Measurements from ENCODE around the gene KCNJ1. TPM values are rescaled to one million over a fixed set of nuclear protein-coding genes. Genes with fewer than 3 reads are reported as not detected.

The KCNJ1 gene
- total RNA-seq, 2 experiments from 2014 or later: 0.22 to 0.27 TPM

GRCh38 chr11:128865490-128865889 lies 1.6 kb downstream of the KCNJ1 start:
- H3K27me3 ChIP-seq (ENCODE audit: control insufficient read depth in 1 of 2, insufficient read depth in 2 of 2, low read length in 2 of 2): no peaks in the 10 kb centered on the region
- H3K36me3 Mint-ChIP-seq (ENCODE audit: low read depth): no peaks in the 10 kb centered on the region

DNA sequence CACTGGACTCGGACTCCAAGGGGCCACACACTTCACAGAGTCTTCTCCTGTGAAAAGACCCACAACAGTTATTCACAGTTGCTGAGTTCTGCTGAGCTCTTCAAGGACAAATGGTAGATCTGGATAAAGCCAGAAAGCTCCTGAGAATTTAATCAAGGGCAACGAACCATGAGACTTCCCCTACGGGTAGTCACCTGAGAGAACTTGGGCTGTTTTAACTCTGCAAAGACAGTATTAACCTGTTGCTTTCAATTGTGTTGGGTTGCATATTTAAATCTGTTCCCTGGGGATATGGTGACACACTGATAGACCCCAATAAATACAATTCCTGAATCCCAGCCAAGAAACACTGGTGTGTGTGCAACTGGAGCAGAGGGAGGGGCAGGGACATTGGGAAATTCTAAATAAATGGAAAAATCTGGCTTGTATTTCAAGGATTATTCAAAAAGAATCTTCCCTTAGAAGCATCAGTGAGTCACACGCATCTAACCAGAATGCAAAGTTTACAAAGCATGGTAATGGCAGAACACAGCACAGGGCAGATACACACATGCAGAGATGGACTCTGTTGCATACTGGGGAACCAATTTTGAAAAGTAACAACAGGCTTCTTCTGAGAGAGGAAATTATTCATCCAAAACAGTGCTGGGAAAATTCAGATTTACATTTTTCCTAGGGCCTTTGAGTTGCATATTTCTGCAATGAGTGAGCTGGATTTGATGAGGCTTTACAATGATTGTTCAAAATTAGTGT lies 4.0 kb downstream of the KCNJ1 start:
- no peaks in the 10 kb centered on the region for H3K27me3 ChIP-seq (ENCODE audit: control insufficient read depth in 1 of 2, insufficient read depth in 2 of 2, low read length in 2 of 2)
- Mint-ChIP-seq H3K27ac (no peak overlapping the region), H3K4me3 (no peak overlapping the region), H3K27me3 (no peaks in the 10 kb centered on the region), H3K36me3 (ENCODE audit: low read depth) (no peaks in the 10 kb centered on the region), H3K9me3 (no peaks in the 10 kb centered on the region), H3K4me1 (ENCODE audit: low read depth) (peaks cover 9% of the 10 kb centered on the region)
- POLR2A ChIA-PET: no interaction called here
- H3K36me3 ChIP-seq (ENCODE audit: insufficient read depth, low read length): no peaks in the 10 kb centered on the region
- H3K27ac ChIP-seq (ENCODE audit: low read depth in 1 of 2, low read length in 2 of 2): no peak overlapping the region
- no peak overlapping the region for H3K4me3 ChIP-seq (ENCODE audit: low read length)
- no peaks in the 10 kb centered on the region for H3K9me3 ChIP-seq (ENCODE audit: control insufficient read depth in 1 of 2, insufficient read depth in 1 of 2, low read length in 2 of 2)
- DNase-seq: no peak
- CTCF ChIA-PET: no interaction called here
- peaks cover 9% of the 10 kb centered on the region for H3K4me1 ChIP-seq (ENCODE audit: insufficient read depth, low read length)
- no peak for TF ChIP-seq CTCF (IDR thresholded peaks at IDR 0.05)
- intact Hi-C loops (cut with DNase I, micrococcal nuclease): loop anchor here in 1 of 2 experiments (5.0 kb wide), 2 partner anchors 86 to 706 kb away; no protein-coding TSS in a partner anchor
- ATAC-seq (ENCODE audit: poor library complexity): no peak

More at GRCh38 chr11:128865490-128865889, 1.6 kb downstream of the KCNJ1 start:
- Mint-ChIP-seq H3K27me3 (no peaks in the 10 kb centered on the region), H3K27ac (no peak overlapping the region), H3K4me3 (no peak overlapping the region), H3K9me3 (no peaks in the 10 kb centered on the region), H3K4me1 (ENCODE audit: low read depth) (no peaks in the 10 kb centered on the region)
- intact Hi-C loops (cut with DNase I, micrococcal nuclease): no loop called here
- ChIA-PET CTCF (interaction anchor here (1.2 kb wide), 1 partner anchor 708 kb away, joined by 3 read pairs; no protein-coding TSS in a partner anchor), POLR2A (interaction anchor here (1.1 kb wide), 1 partner anchor 20 kb away, joined by 4 read pairs; no protein-coding TSS in a partner anchor)
- DNase-seq: no peak
- Histone ChIP-seq H3K9me3 (ENCODE audit: control insufficient read depth in 1 of 2, insufficient read depth in 1 of 2, low read length in 2 of 2) (no peaks in the 10 kb centered on the region), H3K36me3 (ENCODE audit: insufficient read depth, low read length) (no peaks in the 10 kb centered on the region), H3K27ac (ENCODE audit: low read depth in 1 of 2, low read length in 2 of 2) (no peak overlapping the region), H3K4me1 (ENCODE audit: insufficient read depth, low read length) (no peaks in the 10 kb centered on the region), H3K4me3 (ENCODE audit: low read length) (no peak overlapping the region)
- no peak for TF ChIP-seq CTCF (IDR thresholded peaks at IDR 0.05)
- no peak for ATAC-seq (ENCODE audit: poor library complexity)

DNA sequence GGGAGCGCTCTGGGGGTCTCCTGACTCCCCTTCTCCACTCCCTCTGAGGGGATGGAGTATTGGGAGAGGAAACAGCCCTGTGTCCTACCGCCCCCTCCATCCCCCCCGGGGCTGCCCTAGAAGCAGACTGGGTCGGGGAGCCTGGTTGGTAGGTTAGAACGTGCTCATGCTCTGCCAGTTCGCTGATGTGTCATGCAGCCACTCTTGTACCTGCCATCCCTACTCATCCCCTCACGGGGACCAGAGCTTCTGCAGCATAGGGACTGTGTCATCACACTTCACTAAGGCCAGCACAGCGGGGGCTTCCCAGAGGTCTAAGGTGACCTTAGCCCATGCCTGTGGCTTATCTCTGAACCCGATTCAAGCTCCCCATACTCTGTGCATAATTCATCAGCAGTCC lies 4.7 kb downstream of the KCNJ1 start:
- Mint-ChIP-seq H3K9me3 (no peaks in the 10 kb centered on the region), H3K27ac (no peak overlapping the region), H3K27me3 (no peaks in the 10 kb centered on the region), H3K4me3 (no peak overlapping the region), H3K36me3 (ENCODE audit: low read depth) (no peaks in the 10 kb centered on the region), H3K4me1 (ENCODE audit: low read depth) (peaks cover 9% of the 10 kb centered on the region)
- TF ChIP-seq CTCF (IDR thresholded peaks at IDR 0.05): no peak
- intact Hi-C loops (cut with DNase I, micrococcal nuclease): loop anchor here in 1 of 2 experiments (5.0 kb wide), 2 partner anchors 85 to 705 kb away; no protein-coding TSS in a partner anchor
- Histone ChIP-seq H3K27ac (ENCODE audit: low read depth in 1 of 2, low read length in 2 of 2) (no peak overlapping the region), H3K9me3 (ENCODE audit: control insufficient read depth in 1 of 2, insufficient read depth in 1 of 2, low read length in 2 of 2) (no peaks in the 10 kb centered on the region), H3K4me3 (ENCODE audit: low read length) (no peak overlapping the region), H3K27me3 (ENCODE audit: control insufficient read depth in 1 of 2, insufficient read depth in 2 of 2, low read length in 2 of 2) (no peaks in the 10 kb centered on the region), H3K4me1 (ENCODE audit: insufficient read depth, low read length) (peaks cover 9% of the 10 kb centered on the region), H3K36me3 (ENCODE audit: insufficient read depth, low read length) (no peaks in the 10 kb centered on the region)
- CTCF ChIA-PET: no interaction called here
- POLR2A ChIA-PET: no interaction called here
- ATAC-seq (ENCODE audit: poor library complexity) (no peak), DNase-seq (no peak)
